K562 (cell line): ENCODE measurements around the gene ZNF74. TPM values are rescaled to one million over a fixed set of nuclear protein-coding genes. Genes with fewer than 3 reads are reported as not detected.
A peak's percentile ranks its signal among the peaks of the same experiment; 100 is the strongest.

ENCODE experiments used
- ASH1L ChIP-seq: fragments of 450-650 bp; IDR thresholded peaks from 2 replicates; pipeline ENCODE4 v1.6.1; 2018; ENCODE audit warnings: borderline replicate concordance, mild to moderate bottlenecking, low read depth; ENCODE audit not compliant: partially characterized antibody
- E2F1 ChIP-seq: sonication (generic); formaldehyde crosslinking; IDR thresholded peaks from 2 replicates; pipeline ENCODE4 v1.8.1; 2023; ENCODE audit warnings: mild to moderate bottlenecking, missing genetic modification reagents, moderate library complexity
- FOSL1 ChIP-seq: fragments of 200-800 bp; sonication (Bioruptor generic); conservative IDR thresholded peaks from 2 replicates; pipeline ENCODE4 v1.6.1; 2016; ENCODE audit warnings: missing genetic modification characterization, missing compliant biosample characterization
- GABPB1 ChIP-seq: sonication (generic); formaldehyde crosslinking; IDR thresholded peaks from 2 replicates; pipeline ENCODE4 v1.8.0; 2022; ENCODE audit warnings: mild to moderate bottlenecking, missing genetic modification reagents
- GMEB1 ChIP-seq: fragments of 250-450 bp; sonication (Bioruptor Pico); IDR thresholded peaks from 2 replicates; pipeline ENCODE4 v1.4.0; 2020; ENCODE audit warnings: mild to moderate bottlenecking
- IRF9 ChIP-seq: fragments of 450-650 bp; IDR thresholded peaks from 2 replicates; pipeline ENCODE4 v1.6.1; 2016; ENCODE audit warnings: missing biosample characterization, missing genetic modification characterization
- L3MBTL2 ChIP-seq: fragments of 450-650 bp; IDR thresholded peaks from 2 replicates; pipeline ENCODE4 v1.6.1; 2016; ENCODE audit warnings: mild to moderate bottlenecking, moderate library complexity
- NR2C2 ChIP-seq, 2 experiments: fragments of 200-800 bp in 1 of 2; sonication (Bioruptor generic) in 1 of 2; sonication (generic) in 1 of 2; formaldehyde crosslinking in 1 of 2; IDR thresholded peaks; 2 replicates each; pipeline versions ENCODE4 v1.6.1 to v1.8.0; 2016 to 2022; ENCODE audit warnings: mild to moderate bottlenecking in 1 of 2, missing compliant biosample characterization in 1 of 2, missing genetic modification characterization in 1 of 2, missing genetic modification reagents in 1 of 2
- RBM39 ChIP-seq: fragments of 200-400 bp; formaldehyde crosslinking; optimal IDR thresholded peaks from 2 replicates; pipeline ENCODE3; 2018; ENCODE audit warnings: low read depth, low read length
- SAFB ChIP-seq: fragments of 200-400 bp; formaldehyde crosslinking; IDR thresholded peaks from 2 replicates; pipeline ENCODE4 v1.6.1; 2017; ENCODE audit warnings: low read depth, low read length, borderline replicate concordance
- SMARCC2 ChIP-seq: fragments of 450-650 bp; IDR thresholded peaks from 2 replicates; pipeline ENCODE4 v1.6.1; 2017; ENCODE audit warnings: antibody characterized with exemption, moderate library complexity, mild to moderate bottlenecking, low read depth
- SREBF2 ChIP-seq: sonication (generic); formaldehyde crosslinking; IDR thresholded peaks from 2 replicates; pipeline ENCODE4 v1.4.0; 2020; ENCODE audit warnings: mild to moderate bottlenecking, missing genetic modification reagents
- THAP12 ChIP-seq: fragments of 250-450 bp; sonication (Bioruptor Pico); IDR thresholded peaks from 2 replicates; pipeline ENCODE4 v1.9.0; 2021; ENCODE audit warnings: mild to moderate bottlenecking, inconsistent platforms
- ZBTB5 ChIP-seq: fragments of 450-650 bp; IDR thresholded peaks from 2 replicates; pipeline ENCODE4 v1.6.1; 2017; ENCODE audit warnings: antibody characterized with exemption
- ZC3H11A ChIP-seq: IDR thresholded peaks from 2 replicates; pipeline ENCODE4 v1.6.1; 2012; ENCODE audit warnings: low read depth, low read length, improper control_type of control experiment
- ZC3H4 ChIP-seq: sonication (generic); formaldehyde crosslinking; IDR thresholded peaks from 2 replicates; pipeline ENCODE4 v1.9.0; 2021; ENCODE audit warnings: missing genetic modification reagents, borderline replicate concordance
- ZFPM2 ChIP-seq: fragments of 250-450 bp; sonication (Bioruptor Pico); IDR thresholded peaks from 2 replicates; pipeline ENCODE4 v1.5.1; 2022; ENCODE audit warnings: mild to moderate bottlenecking
- ZNF121 ChIP-seq: sonication (generic); formaldehyde crosslinking; conservative IDR thresholded peaks from 2 replicates; pipeline ENCODE4 v1.8.0; 2022; ENCODE audit warnings: missing genetic modification reagents
- ZNF263 ChIP-seq: sonication (generic); formaldehyde crosslinking; IDR thresholded peaks from 2 replicates; pipeline ENCODE4 v1.8.0; 2022; ENCODE audit warnings: mild to moderate bottlenecking, missing genetic modification reagents, borderline replicate concordance
- ZNF696 ChIP-seq: fragments of 250-450 bp; sonication (Bioruptor Pico); conservative IDR thresholded peaks from 2 replicates; pipeline ENCODE4 v1.4.0; 2020; ENCODE audit warnings: mild to moderate bottlenecking, moderate library complexity
- polyA plus RNA-seq, 8 experiments: library from polyadenylated mRNA; depleted of rRNA in 4 of 8; stranded (reverse) in 5 of 8; unstranded in 3 of 8; fragments of >200 nt; fragmentation: Nextera tagmentation in 2 of 8; fragmentation: Illumina TruSeq in 1 of 8; extraction: Ambion mirVana in 2 of 8; extraction: Trizol in 1 of 8; gene quantifications; 2 replicates each; pipeline versions ENCODE4 v1.2.1 to v1.2.3, GENCODE V29; 2011 to 2014; ENCODE audit warnings: inconsistent platforms in 1 of 8, missing spikeins in 1 of 8
- total RNA-seq, 7 experiments: library from RNA; depleted of rRNA in 6 of 7; stranded (reverse); fragments of >200 nt in 6 of 7; fragmentation: Illumina TruSeq in 2 of 7; extraction: Trizol in 2 of 7; gene quantifications; 2 replicates each; pipeline versions ENCODE4 v1.2.1 to v1.2.3, GENCODE V29; 2011 to 2021; ENCODE audit warnings: low replicate concordance in 1 of 7

Gene ZNF74
- total and polyA plus RNA-seq, 9 of the 15 experiments (the other 6 are each of a cell fraction or from before 2014, with no cell fraction given), result 2.4 to 53.5 (median 31.5) TPM

GRCh38 chr22:20430101-20430719, 36.3 kb downstream of the ZNF74 start (continued):
- TF ChIP-seq ZBTB5, result no peak
- TF ChIP-seq ZFPM2, result peak; percentile 21; the same call in 1 of the 2 replicates
- peak; percentile 51; the same call in 1 of the 2 replicates for TF ChIP-seq L3MBTL2
- no peak for TF ChIP-seq SREBF2
- TF ChIP-seq ZNF263 (CRISPR knock-in tag), result no peak
- no peak for TF ChIP-seq ZC3H11A
- no peak for TF ChIP-seq ASH1L
- no peak for TF ChIP-seq SMARCC2
- no peak for TF ChIP-seq IRF9 (tag)
- TF ChIP-seq FOSL1, result no peak
- TF ChIP-seq RBM39, result no peak
- TF ChIP-seq ZNF121 (CRISPR knock-in tag), result no peak
- peak; percentile 76 for TF ChIP-seq THAP12 (CRISPR knock-in tag)
- peak; percentile 57; the same call in 1 of the 2 replicates for TF ChIP-seq E2F1 (CRISPR knock-in tag)
- no peak for TF ChIP-seq SAFB
- TF ChIP-seq GABPB1 (CRISPR knock-in tag), result no peak
- no peak for TF ChIP-seq ZNF696 (CRISPR knock-in tag)
- no peak for TF ChIP-seq NR2C2 (CRISPR knock-in tag; IDR thresholded peaks at IDR 0.05)
- TF ChIP-seq NR2C2 (tag; IDR thresholded peaks at IDR 0.05), result no peak
- no peak for TF ChIP-seq ZC3H4 (CRISPR knock-in tag)
- no peak for TF ChIP-seq GMEB1 (CRISPR knock-in tag)
